T-helper 1 cell treated with Interleukin-12 subunit alpha and Interleukin-12 subunit beta and Interleukin-4 antibody, amounts not matched to agents 30 μg/mL and 1 μg/mL, for 36 hours (primary cell): Measurements from ENCODE around the gene CMTM3.
"Not testable (repeated sequence)": the region's sequence is repeated elsewhere in the genome, so short reads cannot be mapped to it uniquely, and the experiment has no call there.

ENCODE experiments used
- H3K27ac Mint-ChIP-seq: one replicate; pipeline ENCODE4 v1.8.0; 2021; ENCODE audit warnings: mild to moderate bottlenecking, mixed read lengths
- H3K27me3 Mint-ChIP-seq: one replicate; pipeline ENCODE4 v1.8.0; 2021; ENCODE audit warnings: low read depth, mixed read lengths
- H3K36me3 Mint-ChIP-seq: one replicate; pipeline ENCODE4 v1.8.0; 2021; ENCODE audit warnings: low read depth, mixed read lengths
- H3K4me1 Mint-ChIP-seq: one replicate; pipeline ENCODE4 v1.8.0; 2021; ENCODE audit warnings: low read depth, mixed read lengths
- H3K4me3 Mint-ChIP-seq: one replicate; pipeline ENCODE4 v1.8.0; 2021; ENCODE audit warnings: mild to moderate bottlenecking, moderate library complexity, mixed read lengths
- H3K9me3 Mint-ChIP-seq: one replicate; pipeline ENCODE4 v1.8.0; 2021; ENCODE audit warnings: mixed read lengths

CMTM3 gene

GRCh38 chr16:66627611-66628378, 23.3 kb downstream of the CMTM3 start:
- H3K9me3 Mint-ChIP-seq, H3K4me3 Mint-ChIP-seq, H3K36me3 Mint-ChIP-seq, H3K27me3 Mint-ChIP-seq, H3K4me1 Mint-ChIP-seq, H3K27ac Mint-ChIP-seq: not testable (repeated sequence)

- H3K9me3 Mint-ChIP-seq: no peaks in the 10 kb centered on the region
- H3K36me3 Mint-ChIP-seq: no peaks in the 10 kb centered on the region
- no peaks in the 10 kb centered on the region for H3K4me1 Mint-ChIP-seq
- H3K27ac Mint-ChIP-seq: no peak overlapping the region
- H3K4me3 Mint-ChIP-seq: no peak overlapping the region
- no peaks in the 10 kb centered on the region for H3K27me3 Mint-ChIP-seq
Observed at GRCh38 chr16:66629856-66630255, 25.4 kb downstream of the CMTM3 start.

- not testable (repeated sequence) for H3K36me3 Mint-ChIP-seq, H3K27me3 Mint-ChIP-seq, H3K9me3 Mint-ChIP-seq, H3K27ac Mint-ChIP-seq, H3K4me3 Mint-ChIP-seq, H3K4me1 Mint-ChIP-seq
Observed at GRCh38 chr16:66630561-66631260, 26.2 kb downstream of the CMTM3 start.

GRCh38 chr16:66631558-66631957, 27.1 kb downstream of the CMTM3 start:
- H3K27ac Mint-ChIP-seq, H3K27me3 Mint-ChIP-seq, H3K4me3 Mint-ChIP-seq, H3K4me1 Mint-ChIP-seq, H3K36me3 Mint-ChIP-seq, H3K9me3 Mint-ChIP-seq: not testable (repeated sequence)

- Mint-ChIP-seq H3K4me3 (no peak overlapping the region), H3K9me3 (no peaks in the 10 kb centered on the region), H3K27ac (no peak overlapping the region), H3K4me1 (no peaks in the 10 kb centered on the region), H3K36me3 (no peaks in the 10 kb centered on the region), H3K27me3 (peaks cover 10% of the 10 kb centered on the region)
Observed at GRCh38 chr16:66634527-66635196, 30.2 kb downstream of the CMTM3 start.

- H3K9me3 Mint-ChIP-seq: no peaks in the 10 kb centered on the region
- no peaks in the 10 kb centered on the region for H3K4me1 Mint-ChIP-seq
- no peaks in the 10 kb centered on the region for H3K36me3 Mint-ChIP-seq
- H3K27me3 Mint-ChIP-seq: peaks cover 10% of the 10 kb centered on the region
- H3K27ac Mint-ChIP-seq: no peak overlapping the region
- H3K4me3 Mint-ChIP-seq: no peak overlapping the region
Observed at GRCh38 chr16:66635406-66635805, 30.9 kb downstream of the CMTM3 start.

GRCh38 chr16:66636199-66636598, 31.7 kb downstream of the CMTM3 start:
- Mint-ChIP-seq H3K4me1 (no peaks in the 10 kb centered on the region), H3K36me3 (no peaks in the 10 kb centered on the region), H3K27ac (no peak overlapping the region), H3K27me3 (peaks cover 10% of the 10 kb centered on the region), H3K9me3 (no peaks in the 10 kb centered on the region), H3K4me3 (no peak overlapping the region)

- no peaks in the 10 kb centered on the region for H3K36me3 Mint-ChIP-seq
- H3K9me3 Mint-ChIP-seq: no peaks in the 10 kb centered on the region
- H3K4me3 Mint-ChIP-seq: no peak overlapping the region
- no peaks in the 10 kb centered on the region for H3K4me1 Mint-ChIP-seq
- H3K27ac Mint-ChIP-seq: no peak overlapping the region
- peaks cover 17% of the 10 kb centered on the region for H3K27me3 Mint-ChIP-seq
Observed at GRCh38 chr16:66637806-66638205, 33.3 kb downstream of the CMTM3 start.

GRCh38 chr16:66639091-66639885, 34.8 kb downstream of the CMTM3 start:
- H3K4me1 Mint-ChIP-seq: no peaks in the 10 kb centered on the region
- no peaks in the 10 kb centered on the region for H3K9me3 Mint-ChIP-seq
- peaks cover 17% of the 10 kb centered on the region for H3K27me3 Mint-ChIP-seq
- no peak overlapping the region for H3K4me3 Mint-ChIP-seq
- H3K27ac Mint-ChIP-seq: no peak overlapping the region
- H3K36me3 Mint-ChIP-seq: no peaks in the 10 kb centered on the region

- no peaks in the 10 kb centered on the region for H3K36me3 Mint-ChIP-seq
Observed at GRCh38 chr16:66640724-66641314, 36.3 kb downstream of the CMTM3 start.

GRCh38 chr16:66641387-66641786, 36.9 kb downstream of the CMTM3 start:
- Mint-ChIP-seq H3K4me1 (no peaks in the 10 kb centered on the region), H3K27me3 (peaks cover 17% of the 10 kb centered on the region), H3K9me3 (no peaks in the 10 kb centered on the region), H3K4me3 (no peak overlapping the region), H3K36me3 (no peaks in the 10 kb centered on the region), H3K27ac (no peak overlapping the region)

More at GRCh38 chr16:66640724-66641314, 36.3 kb downstream of the CMTM3 start:
- Mint-ChIP-seq H3K9me3 (no peaks in the 10 kb centered on the region), H3K4me1 (no peaks in the 10 kb centered on the region), H3K4me3 (no peak overlapping the region), H3K27ac (no peak overlapping the region), H3K27me3 (peaks cover 17% of the 10 kb centered on the region)

- no peaks in the 10 kb centered on the region for H3K36me3 Mint-ChIP-seq
- no peak overlapping the region for H3K27ac Mint-ChIP-seq
- H3K9me3 Mint-ChIP-seq: no peaks in the 10 kb centered on the region
- no peak overlapping the region for H3K4me3 Mint-ChIP-seq
- H3K27me3 Mint-ChIP-seq: peaks cover 6% of the 10 kb centered on the region
- H3K4me1 Mint-ChIP-seq: peaks cover 10% of the 10 kb centered on the region
Observed at GRCh38 chr16:66647866-66648265, 43.4 kb downstream of the CMTM3 start.

GRCh38 chr16:66649167-66649566, 44.7 kb downstream of the CMTM3 start:
- H3K27me3 Mint-ChIP-seq: peaks cover 6% of the 10 kb centered on the region
- H3K4me3 Mint-ChIP-seq: no peak overlapping the region

GRCh38 chr16:66649636-66650205, 45.2 kb downstream of the CMTM3 start:
- Mint-ChIP-seq H3K9me3 (no peaks in the 10 kb centered on the region), H3K27me3 (peaks cover 6% of the 10 kb centered on the region)

More at GRCh38 chr16:66649167-66649566, 44.7 kb downstream of the CMTM3 start:
- peaks cover 14% of the 10 kb centered on the region for H3K4me1 Mint-ChIP-seq
- no peaks in the 10 kb centered on the region for H3K9me3 Mint-ChIP-seq
- no peak overlapping the region for H3K27ac Mint-ChIP-seq
- no peaks in the 10 kb centered on the region for H3K36me3 Mint-ChIP-seq

More at GRCh38 chr16:66649636-66650205, 45.2 kb downstream of the CMTM3 start:
- Mint-ChIP-seq H3K4me1 (peaks cover 14% of the 10 kb centered on the region), H3K27ac (no peak overlapping the region), H3K4me3 (no peak overlapping the region), H3K36me3 (no peaks in the 10 kb centered on the region)
